ENCODE data around the gene NFAT5. TPM values are rescaled to one million over a fixed set of nuclear protein-coding genes. Genes with fewer than 3 reads are reported as not detected.
A peak's percentile ranks its signal among the peaks of the same experiment; 100 is the strongest.

Gene NFAT5
- total and polyA plus RNA-seq, 9 of the 15 experiments (the other 6 are each of a cell fraction or from before 2014, with no cell fraction given): 0.78 to 20.5 (median 12.4) TPM

GRCh38 chr16:69613378-69614154 lies 47.8 kb downstream of the NFAT5 start:
- Histone ChIP-seq H3K9me3 (replicated peaks; ENCODE audit: control insufficient read depth, insufficient read depth, low read depth, low read length) (no peaks in the 10 kb centered on the region), H3K27ac (ENCODE audit: extremely low read depth, low read depth, low read length) (peak overlapping the region; percentile 49; the same call in 1 of the 3 replicates), H2AFZ (ENCODE audit: low read depth, low read length) (no peak overlapping the region), H4K20me1 (replicated peaks; ENCODE audit: control insufficient read depth, insufficient read depth, low read length) (no peaks in the 10 kb centered on the region; the same call in none of the 2 replicates), H3K9ac (ENCODE audit: insufficient read depth in 1 of 2, low read depth in 2 of 2, low read length in 2 of 2) (no peak overlapping the region), H3K4me1 (replicated peaks in 1 of 2; ENCODE audit: control insufficient read depth in 2 of 2, insufficient read depth in 2 of 2, low read length in 2 of 2) (peaks cover 0 to 8% of the 10 kb centered on the region in 2 experiments; a peak in 3 of 5 replicates), H3K4me2 (ENCODE audit: insufficient read depth, low read length) (peak overlapping the region; percentile 12; the same call in 1 of the 2 replicates), H3K27me3 (ENCODE audit: control insufficient read depth in 2 of 2, insufficient read depth in 2 of 2, low read length in 2 of 2) (no peaks in the 10 kb centered on the region), H3K4me3 (no peak overlapping the region), H3K9me1 (ENCODE audit: control insufficient read depth, insufficient read depth, low read length) (no peaks in the 10 kb centered on the region), H3K79me2 (ENCODE audit: control insufficient read depth, insufficient read depth, low read length) (peaks cover 75% of the 10 kb centered on the region), H3K36me3 (ENCODE audit: control insufficient read depth, insufficient read depth, low read length) (peaks cover 10% of the 10 kb centered on the region; the same call in 2 of the 3 replicates)
- peak; percentile 80 for ATAC-seq
- ChIA-PET POLR2A (interaction anchor here (0.6 kb wide), 1 partner anchor 288 kb away, joined by 3 read pairs; no protein-coding TSS in a partner anchor), CTCF (ENCODE audit: low intra/inter-chr PET ratio) (no interaction called here)
- no TSS peak for BruUV-seq (replicated peaks)
- in situ Hi-C loops (cut with MboI): no loop called here
- intact Hi-C loops (cut with micrococcal nuclease): no loop called here
- FAIRE-seq: peak; percentile 55
- DNase-seq (ENCODE audit: extremely low read depth in 1 of 4, low spot score in 3 of 4): peak in 2 of 4 experiments; percentile 41 to 42
- WGBS (ENCODE audit: insufficient coverage, low coverage, missing lambda C conversion rate): 14% methylated on average over 1 of the region's 1 CpG
- TF ChIP-seq KLF10 (CRISPR knock-in tag; IDR thresholded peaks at IDR 0.05) (no peak), NELFE (IDR thresholded peaks at IDR 0.05; ENCODE audit: insufficient read depth, insufficient read length) (no peak), ZC3H8 (IDR thresholded peaks at IDR 0.05) (no peak), CEBPB (tag; IDR thresholded peaks at IDR 0.05) (peak; percentile 72), NFIX (CRISPR knock-in tag; IDR thresholded peaks at IDR 0.05; ENCODE audit: low read depth) (no peak), CEBPG (CRISPR knock-in tag; IDR thresholded peaks at IDR 0.05) (no peak), CEBPG (tag; conservative IDR thresholded peaks at IDR 0.05 in 1 of 2, IDR thresholded peaks at IDR 0.05 in 1 of 2) (peak in 1 of 2 experiments; percentile 14; a peak in 1 of 4 replicates), HOXB6 (CRISPR knock-in tag; IDR thresholded peaks at IDR 0.05; ENCODE audit: borderline replicate concordance) (no peak), KDM1A (IDR thresholded peaks at IDR 0.05) (no peak), ZNF143 (CRISPR knock-in tag; IDR thresholded peaks at IDR 0.05) (no peak), ZFP1 (CRISPR knock-in tag; IDR thresholded peaks at IDR 0.05) (no peak), ZNF232 (CRISPR knock-in tag; IDR thresholded peaks at IDR 0.05) (no peak), MAFF (IDR thresholded peaks at IDR 0.05; ENCODE audit: low read length) (no peak), HNRNPK (IDR thresholded peaks at IDR 0.05; ENCODE audit: low read depth, low read length, poor library complexity, severe bottlenecking) (no peak), RAD21 (CRISPR knock-in tag; conservative IDR thresholded peaks at IDR 0.05 in 1 of 2, IDR thresholded peaks at IDR 0.05 in 1 of 2) (no peak), GABPB1 (CRISPR knock-in tag; IDR thresholded peaks at IDR 0.05) (no peak), MITF (IDR thresholded peaks at IDR 0.05) (no peak), HLTF (IDR thresholded peaks at IDR 0.05) (no peak)
- TF ChIP-seq, protein P1, sequence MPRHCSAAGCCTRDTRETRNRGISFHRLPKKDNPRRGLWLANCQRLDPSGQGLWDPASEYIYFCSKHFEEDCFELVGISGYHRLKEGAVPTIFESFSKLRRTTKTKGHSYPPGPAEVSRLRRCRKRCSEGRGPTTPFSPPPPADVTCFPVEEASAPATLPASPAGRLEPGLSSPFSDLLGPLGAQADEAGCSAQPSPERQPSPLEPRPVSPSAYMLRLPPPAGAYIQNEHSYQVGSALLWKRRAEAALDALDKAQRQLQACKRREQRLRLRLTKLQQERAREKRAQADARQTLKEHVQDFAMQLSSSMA (CRISPR knock-in tag; IDR thresholded peaks at IDR 0.05): no peak
- TF ChIP-seq, protein P2, sequence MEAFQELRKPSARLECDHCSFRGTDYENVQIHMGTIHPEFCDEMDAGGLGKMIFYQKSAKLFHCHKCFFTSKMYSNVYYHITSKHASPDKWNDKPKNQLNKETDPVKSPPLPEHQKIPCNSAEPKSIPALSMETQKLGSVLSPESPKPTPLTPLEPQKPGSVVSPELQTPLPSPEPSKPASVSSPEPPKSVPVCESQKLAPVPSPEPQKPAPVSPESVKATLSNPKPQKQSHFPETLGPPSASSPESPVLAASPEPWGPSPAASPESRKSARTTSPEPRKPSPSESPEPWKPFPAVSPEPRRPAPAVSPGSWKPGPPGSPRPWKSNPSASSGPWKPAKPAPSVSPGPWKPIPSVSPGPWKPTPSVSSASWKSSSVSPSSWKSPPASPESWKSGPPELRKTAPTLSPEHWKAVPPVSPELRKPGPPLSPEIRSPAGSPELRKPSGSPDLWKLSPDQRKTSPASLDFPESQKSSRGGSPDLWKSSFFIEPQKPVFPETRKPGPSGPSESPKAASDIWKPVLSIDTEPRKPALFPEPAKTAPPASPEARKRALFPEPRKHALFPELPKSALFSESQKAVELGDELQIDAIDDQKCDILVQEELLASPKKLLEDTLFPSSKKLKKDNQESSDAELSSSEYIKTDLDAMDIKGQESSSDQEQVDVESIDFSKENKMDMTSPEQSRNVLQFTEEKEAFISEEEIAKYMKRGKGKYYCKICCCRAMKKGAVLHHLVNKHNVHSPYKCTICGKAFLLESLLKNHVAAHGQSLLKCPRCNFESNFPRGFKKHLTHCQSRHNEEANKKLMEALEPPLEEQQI (IDR thresholded peaks at IDR 0.05): no peak

Data from K562 (cell line).